Measurements from ENCODE around the gene MAGI2.

GRCh38 chr7:79455173-79455790, 1.8 kb upstream of the MAGI2 start:
- TF ChIP-seq, protein P1, sequence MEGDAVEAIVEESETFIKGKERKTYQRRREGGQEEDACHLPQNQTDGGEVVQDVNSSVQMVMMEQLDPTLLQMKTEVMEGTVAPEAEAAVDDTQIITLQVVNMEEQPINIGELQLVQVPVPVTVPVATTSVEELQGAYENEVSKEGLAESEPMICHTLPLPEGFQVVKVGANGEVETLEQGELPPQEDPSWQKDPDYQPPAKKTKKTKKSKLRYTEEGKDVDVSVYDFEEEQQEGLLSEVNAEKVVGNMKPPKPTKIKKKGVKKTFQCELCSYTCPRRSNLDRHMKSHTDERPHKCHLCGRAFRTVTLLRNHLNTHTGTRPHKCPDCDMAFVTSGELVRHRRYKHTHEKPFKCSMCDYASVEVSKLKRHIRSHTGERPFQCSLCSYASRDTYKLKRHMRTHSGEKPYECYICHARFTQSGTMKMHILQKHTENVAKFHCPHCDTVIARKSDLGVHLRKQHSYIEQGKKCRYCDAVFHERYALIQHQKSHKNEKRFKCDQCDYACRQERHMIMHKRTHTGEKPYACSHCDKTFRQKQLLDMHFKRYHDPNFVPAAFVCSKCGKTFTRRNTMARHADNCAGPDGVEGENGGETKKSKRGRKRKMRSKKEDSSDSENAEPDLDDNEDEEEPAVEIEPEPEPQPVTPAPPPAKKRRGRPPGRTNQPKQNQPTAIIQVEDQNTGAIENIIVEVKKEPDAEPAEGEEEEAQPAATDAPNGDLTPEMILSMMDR (IDR thresholded peaks at IDR 0.05; ENCODE audit: insufficient read depth, low read depth, low read length) = no peak
- TF ChIP-seq EZH2 (IDR thresholded peaks at IDR 0.05; ENCODE audit: insufficient read depth, low read length) = no peak

Measured in astrocyte (in vitro differentiated cells and primary cell).